ENCODE measurements around the gene ST8SIA6. TPM values are rescaled to one million over a fixed set of nuclear protein-coding genes. Genes with fewer than 3 reads are reported as not detected.

ST8SIA6 gene
- total and polyA plus RNA-seq, 10 of the 15 experiments (the other 5 are each of a cell fraction or from before 2014, with no cell fraction given), result 0.22 TPM; not detected in 9

GRCh38 chr10:17430647-17431355, 23.6 kb downstream of the ST8SIA6 start:
- H3K79me2 ChIP-seq (ENCODE audit: control insufficient read depth, insufficient read depth, low read length), result no peaks in the 10 kb centered on the region
- no peak overlapping the region for H3K4me3 ChIP-seq
- no peaks in the 10 kb centered on the region for H3K36me3 ChIP-seq (ENCODE audit: control insufficient read depth in 2 of 2, insufficient read depth in 2 of 2, low read length in 1 of 2)
- H3K27ac ChIP-seq (ENCODE audit: control insufficient read depth, insufficient read depth), result no peak overlapping the region
- H3K4me2 ChIP-seq (ENCODE audit: control insufficient read depth, insufficient read depth), result no peak overlapping the region
- ChIA-PET SMC1A (ENCODE audit: uncharacterized antibody, unreplicated experiment) (interaction anchor here (0.9 to 1.1 kb wide), 2 partner anchors 14 to 80 kb away, joined by 3 to 4 read pairs; no protein-coding TSS in a partner anchor), CTCF (interaction anchor here (1.0 to 2.0 kb wide), 3 partner anchors 11 to 67 kb away, joined by 3 to 8 read pairs (median 5); no protein-coding TSS in a partner anchor), RAD21 (ENCODE audit: unreplicated experiment) (no interaction called here), POLR2A (no interaction called here)
- in situ Hi-C loops (cut with MboI) (no loop called here), intact Hi-C loops (cut with micrococcal nuclease; ENCODE audit: unreplicated experiment) (loop anchor here (5.0 kb wide), 3 partner anchors 82 to 588 kb away; no protein-coding TSS in a partner anchor)
- DNase-seq (ENCODE audit: low read depth, low spot score) (no peak), FAIRE-seq (peak; percentile 56), ATAC-seq (peak; percentile 72)
- H3K27me3 ChIP-seq (replicated peaks in 1 of 2; ENCODE audit: control insufficient read depth in 2 of 2, insufficient read depth in 2 of 2, low read length in 1 of 2), result peaks cover 0 to 7% of the 10 kb centered on the region in 2 experiments; a peak in 1 of 4 replicates
- H3K9me3 ChIP-seq (replicated peaks; ENCODE audit: control insufficient read depth, insufficient read depth, low read length), result no peaks in the 10 kb centered on the region
- peaks cover 12% of the 10 kb centered on the region; the same call in 1 of the 2 replicates for H3K4me1 ChIP-seq (ENCODE audit: control insufficient read depth, insufficient read depth, low read length)
- H4K20me1 ChIP-seq (ENCODE audit: control insufficient read depth, insufficient read depth), result no peaks in the 10 kb centered on the region
- H3K9ac ChIP-seq (ENCODE audit: control insufficient read depth, insufficient read depth, low read length), result no peak overlapping the region
- no TSS peak for BruUV-seq (replicated peaks)
- 20% methylated on average over 7 of the region's 7 CpGs for WGBS (ENCODE audit: insufficient coverage, insufficient replicate concordance, low lambda C conversion rate, missing lambda C conversion rate)
- TF ChIP-seq CHD1 (IDR thresholded peaks at IDR 0.05; ENCODE audit: low read depth, low read length) (no peak), SMC3 (IDR thresholded peaks at IDR 0.05; ENCODE audit: borderline replicate concordance, low read length) (peak; percentile 56; the same call in 1 of the 2 replicates), ZBTB11 (CRISPR knock-in tag; IDR thresholded peaks at IDR 0.05) (no peak), RAD21 (IDR thresholded peaks at IDR 0.05; ENCODE audit: insufficient read depth, low read depth, low read length) (peak; percentile 64), CTCF (IDR thresholded peaks at IDR 0.05 in 2 of 3, conservative IDR thresholded peaks at IDR 0.05 in 1 of 3; ENCODE audit: control insufficient read depth in 2 of 3, extremely low read depth in 1 of 3, insufficient read depth in 1 of 3, low read depth in 3 of 3, low read length in 3 of 3) (peak; percentile 74 to 84 (median 75))
- no peak overlapping the region for H2AFZ ChIP-seq (ENCODE audit: control insufficient read depth, low read depth, low read length)

Data from GM12878 (cell line).